ENCODE results near the gene CNMD. TPM values are rescaled to one million over a fixed set of nuclear protein-coding genes. Genes with fewer than 3 reads are reported as not detected.

The CNMD gene
- polyA plus RNA-seq, 1 of the 3 experiments (the other 2 are of a cell fraction): not detected

DNA sequence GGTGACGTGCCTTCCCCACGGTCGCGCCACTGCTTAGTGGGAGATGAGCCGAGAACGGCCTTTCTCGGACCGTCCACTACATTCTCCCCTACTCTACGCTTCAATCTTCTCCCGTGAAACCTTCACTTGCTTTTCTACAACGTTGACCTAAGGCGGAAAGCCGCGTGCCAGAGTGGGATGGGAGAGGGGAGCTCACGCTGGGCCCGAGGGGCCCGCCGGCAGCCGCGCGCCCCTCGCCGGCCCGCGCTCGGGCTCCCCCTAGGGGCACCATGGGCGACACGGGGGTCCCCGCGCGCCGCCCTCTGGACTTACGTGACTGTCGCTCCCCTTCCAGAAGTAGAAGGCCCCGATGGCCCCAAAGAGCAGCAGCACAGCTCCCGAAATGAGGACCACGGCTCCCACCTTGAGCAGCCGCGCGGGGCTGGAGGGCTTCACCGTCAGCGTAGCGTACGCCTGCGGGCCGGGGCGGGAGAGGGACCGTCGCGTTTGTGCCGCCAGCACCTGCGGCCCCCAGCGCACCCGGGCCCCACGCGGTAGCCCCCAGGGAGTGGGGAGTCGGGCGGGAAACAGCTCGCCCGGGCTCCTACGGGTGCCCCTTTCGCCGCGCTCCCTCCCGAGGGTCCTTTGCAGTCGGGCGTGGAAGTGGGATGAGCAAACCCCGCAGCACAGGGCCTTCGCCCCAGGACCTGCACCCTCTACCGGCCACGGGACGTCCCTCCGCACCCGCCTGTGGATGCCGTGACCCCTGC lies 727 bp downstream of the CNMD start:
- CTCF ChIA-PET: no interaction called here
- 89% methylated on average over 47 of the region's 75 CpGs for WGBS (ENCODE audit: low lambda C conversion rate)
- Histone ChIP-seq H3F3A (replicated peaks; ENCODE audit: insufficient read depth) (no peaks in the 10 kb centered on the region), H4K20me1 (ENCODE audit: insufficient read depth) (no peaks in the 10 kb centered on the region), H3K9ac (no peak overlapping the region), H3K4me3 (ENCODE audit: low read depth in 2 of 2, low read length in 1 of 2) (no peak overlapping the region; a peak in 1 of 4 replicates), H3K79me2 (ENCODE audit: insufficient read depth) (no peaks in the 10 kb centered on the region), H3K36me3 (replicated peaks in 1 of 2; ENCODE audit: control insufficient read depth in 1 of 2, insufficient read depth in 2 of 2, low read length in 1 of 2) (no peaks in the 10 kb centered on the region), H3K9me3 (no peaks in the 10 kb centered on the region), H3K9me2 (no peaks in the 10 kb centered on the region), H3K4me1 (ENCODE audit: control insufficient read depth in 1 of 2, insufficient read depth in 2 of 2, low read depth in 1 of 2, low read length in 1 of 2) (peaks cover 0 to 8% of the 10 kb centered on the region in 2 experiments; a peak in 2 of 4 replicates), H2AFZ (ENCODE audit: low read depth) (no peak overlapping the region), H3K4me2 (no peak overlapping the region), H3K27me3 (ENCODE audit: insufficient read depth) (no peaks in the 10 kb centered on the region), H3K27ac (ENCODE audit: low read depth in 2 of 2, low read length in 1 of 2) (no peak overlapping the region)
- TF ChIP-seq, protein P1, sequence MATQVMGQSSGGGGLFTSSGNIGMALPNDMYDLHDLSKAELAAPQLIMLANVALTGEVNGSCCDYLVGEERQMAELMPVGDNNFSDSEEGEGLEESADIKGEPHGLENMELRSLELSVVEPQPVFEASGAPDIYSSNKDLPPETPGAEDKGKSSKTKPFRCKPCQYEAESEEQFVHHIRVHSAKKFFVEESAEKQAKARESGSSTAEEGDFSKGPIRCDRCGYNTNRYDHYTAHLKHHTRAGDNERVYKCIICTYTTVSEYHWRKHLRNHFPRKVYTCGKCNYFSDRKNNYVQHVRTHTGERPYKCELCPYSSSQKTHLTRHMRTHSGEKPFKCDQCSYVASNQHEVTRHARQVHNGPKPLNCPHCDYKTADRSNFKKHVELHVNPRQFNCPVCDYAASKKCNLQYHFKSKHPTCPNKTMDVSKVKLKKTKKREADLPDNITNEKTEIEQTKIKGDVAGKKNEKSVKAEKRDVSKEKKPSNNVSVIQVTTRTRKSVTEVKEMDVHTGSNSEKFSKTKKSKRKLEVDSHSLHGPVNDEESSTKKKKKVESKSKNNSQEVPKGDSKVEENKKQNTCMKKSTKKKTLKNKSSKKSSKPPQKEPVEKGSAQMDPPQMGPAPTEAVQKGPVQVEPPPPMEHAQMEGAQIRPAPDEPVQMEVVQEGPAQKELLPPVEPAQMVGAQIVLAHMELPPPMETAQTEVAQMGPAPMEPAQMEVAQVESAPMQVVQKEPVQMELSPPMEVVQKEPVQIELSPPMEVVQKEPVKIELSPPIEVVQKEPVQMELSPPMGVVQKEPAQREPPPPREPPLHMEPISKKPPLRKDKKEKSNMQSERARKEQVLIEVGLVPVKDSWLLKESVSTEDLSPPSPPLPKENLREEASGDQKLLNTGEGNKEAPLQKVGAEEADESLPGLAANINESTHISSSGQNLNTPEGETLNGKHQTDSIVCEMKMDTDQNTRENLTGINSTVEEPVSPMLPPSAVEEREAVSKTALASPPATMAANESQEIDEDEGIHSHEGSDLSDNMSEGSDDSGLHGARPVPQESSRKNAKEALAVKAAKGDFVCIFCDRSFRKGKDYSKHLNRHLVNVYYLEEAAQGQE (IDR thresholded peaks at IDR 0.05; ENCODE audit: low read depth, low read length): no peak
- TF ChIP-seq MXI1 (IDR thresholded peaks at IDR 0.05; ENCODE audit: low read depth, low read length) (no peak), FOXM1 (IDR thresholded peaks at IDR 0.05; ENCODE audit: low read depth) (no peak), EZH2phosphoT487 (IDR thresholded peaks at IDR 0.05; ENCODE audit: borderline replicate concordance, low read depth) (no peak), NFIC (IDR thresholded peaks at IDR 0.05; ENCODE audit: borderline replicate concordance) (no peak), TEAD4 (IDR thresholded peaks at IDR 0.05; ENCODE audit: borderline replicate concordance, insufficient read depth) (no peak), GABPA (IDR thresholded peaks at IDR 0.05; ENCODE audit: low read depth) (no peak), MEF2A (IDR thresholded peaks at IDR 0.05; ENCODE audit: borderline replicate concordance, low read depth) (no peak), ELF1 (IDR thresholded peaks at IDR 0.05) (no peak), POLR2AphosphoS5 (IDR thresholded peaks at IDR 0.05; ENCODE audit: low read depth, low read length) (no peak), SMC3 (IDR thresholded peaks at IDR 0.05; ENCODE audit: low read depth, low read length) (no peak), GATA2 (CRISPR knock-in tag; IDR thresholded peaks at IDR 0.05) (no peak)
- POLR2A ChIA-PET: no interaction called here
- no peak for DNase-seq

DNA sequence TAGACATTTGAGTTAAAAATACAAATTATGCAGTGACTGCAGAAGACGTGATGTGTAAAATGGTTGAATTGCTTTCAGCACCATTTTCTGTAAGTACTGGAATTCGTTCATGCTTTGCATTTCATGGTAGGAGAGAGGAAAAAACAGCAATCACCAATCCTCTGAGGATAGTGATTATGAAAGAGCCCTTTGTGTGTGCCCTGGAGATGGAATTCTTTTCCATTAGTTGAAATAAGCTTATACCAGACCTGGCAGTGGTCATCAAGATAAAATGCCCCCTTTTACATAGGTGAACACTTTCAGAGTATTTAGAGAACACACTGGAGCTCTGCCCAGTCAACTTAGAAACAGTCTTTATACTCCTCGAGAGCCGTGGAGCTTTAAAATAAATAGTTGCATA lies 1.7 kb downstream of the CNMD start:
- no peaks in the 10 kb centered on the region for H3K79me2 ChIP-seq (ENCODE audit: insufficient read depth)
- TF ChIP-seq RAD21 (IDR thresholded peaks at IDR 0.05; ENCODE audit: low read length): no peak
- no peak for TF ChIP-seq SIN3A (IDR thresholded peaks at IDR 0.05; ENCODE audit: borderline replicate concordance, low read depth, low read length)
- TF ChIP-seq RCOR1 (IDR thresholded peaks at IDR 0.05; ENCODE audit: low read length): no peak
- TF ChIP-seq TCF12 (IDR thresholded peaks at IDR 0.05): no peak
- TF ChIP-seq RXRA (IDR thresholded peaks at IDR 0.05; ENCODE audit: borderline replicate concordance, low read depth): no peak
- no peak for TF ChIP-seq JUND (IDR thresholded peaks at IDR 0.05)
- TF ChIP-seq, protein P1 (IDR thresholded peaks at IDR 0.05; ENCODE audit: low read depth, low read length): no peak
- no peak for TF ChIP-seq GATA2 (CRISPR knock-in tag; IDR thresholded peaks at IDR 0.05)
- TF ChIP-seq SMC3 (IDR thresholded peaks at IDR 0.05; ENCODE audit: low read depth, low read length): no peak
- 31% methylated on average over 4 of the region's 4 CpGs for WGBS (ENCODE audit: low lambda C conversion rate)
- POLR2A ChIA-PET: no interaction called here
- no peaks in the 10 kb centered on the region for H3K36me3 ChIP-seq (replicated peaks in 1 of 2; ENCODE audit: control insufficient read depth in 1 of 2, insufficient read depth in 2 of 2, low read length in 1 of 2)
- no peak overlapping the region for H3K4me3 ChIP-seq (ENCODE audit: low read depth in 2 of 2, low read length in 1 of 2)
- H3F3A ChIP-seq (replicated peaks; ENCODE audit: insufficient read depth): no peaks in the 10 kb centered on the region
- H3K4me1 ChIP-seq (ENCODE audit: control insufficient read depth in 1 of 2, insufficient read depth in 2 of 2, low read depth in 1 of 2, low read length in 1 of 2): peaks cover 0 to 8% of the 10 kb centered on the region in 2 experiments; a peak in 2 of 4 replicates
- H3K27me3 ChIP-seq (ENCODE audit: insufficient read depth): no peaks in the 10 kb centered on the region
- no peaks in the 10 kb centered on the region for H4K20me1 ChIP-seq (ENCODE audit: insufficient read depth)
- no peak overlapping the region for H3K4me2 ChIP-seq
- H3K9me2 ChIP-seq: no peaks in the 10 kb centered on the region
- peak overlapping the region in 1 of 2 experiments; percentile 53; a peak in 1 of 4 replicates for H3K27ac ChIP-seq (ENCODE audit: low read depth in 2 of 2, low read length in 1 of 2)
- H3K9me3 ChIP-seq: no peaks in the 10 kb centered on the region
- no peak overlapping the region for H3K9ac ChIP-seq
- CTCF ChIA-PET: interaction anchor here (0.9 to 1.0 kb wide), 2 partner anchors 27 to 73 kb away, joined by 3 read pairs; no protein-coding TSS in a partner anchor
- peak; percentile 33 for DNase-seq
- no peak overlapping the region for H2AFZ ChIP-seq (ENCODE audit: low read depth)
